CD14-positive monocyte (primary cell): ENCODE measurements around the gene BHLHA9. TPM values are rescaled to one million over a fixed set of nuclear protein-coding genes. Genes with fewer than 3 reads are reported as not detected.

Source experiments
- DNase-seq, 3 donors: peaks; one replicate each; pipeline ENCODE4 v3.0.0-alpha.2; 2011 to 2022
- H2AFZ ChIP-seq: 2 replicates; pipeline ENCODE4 v1.6.0; 2012; ENCODE audit warnings: mild to moderate bottlenecking, low read depth, low read length, inconsistent platforms; ENCODE audit not compliant: insufficient read depth, poor library complexity, severe bottlenecking
- H3K27ac ChIP-seq, 2 donors: 1 replicate in 1 of 2; 2 replicates in 1 of 2; pipeline ENCODE4 v1.5.1; 2012 to 2013; ENCODE audit warnings: low read length in 2 of 2, control low read depth in 1 of 2, inconsistent platforms in 1 of 2, low read depth in 1 of 2, mild to moderate bottlenecking in 1 of 2
- H3K27me3 ChIP-seq, 2 donors: one replicate each; pipeline versions ENCODE4 v1.6.0 to v1.6.1; 2011 to 2013; ENCODE audit warnings: low read length in 2 of 2; ENCODE audit not compliant: control insufficient read depth in 2 of 2, insufficient read depth in 2 of 2
- H3K36me3 ChIP-seq, 2 donors: replicated peaks in 1 of 2; 1 replicate in 1 of 2; 2 replicates in 1 of 2; pipeline versions ENCODE4 v1.5.1 to v1.6.1; 2012 to 2013; ENCODE audit warnings: low read length in 2 of 2, control low read depth in 1 of 2, inconsistent platforms in 1 of 2, mild to moderate bottlenecking in 1 of 2; ENCODE audit not compliant: insufficient read depth in 2 of 2, control insufficient read depth in 1 of 2
- H3K4me1 ChIP-seq, 2 donors: 1 replicate in 1 of 2; 2 replicates in 1 of 2; pipeline versions ENCODE4 v1.5.1 to v1.6.1; 2012 to 2013; ENCODE audit warnings: low read length in 2 of 2, control low read depth in 1 of 2, inconsistent platforms in 1 of 2, mild to moderate bottlenecking in 1 of 2, moderate library complexity in 1 of 2; ENCODE audit not compliant: insufficient read depth in 2 of 2, control insufficient read depth in 1 of 2
- H3K4me2 ChIP-seq: replicated peaks from 2 replicates; pipeline ENCODE3; 2012; ENCODE audit warnings: low read length, moderate library complexity, mild to moderate bottlenecking; ENCODE audit not compliant: poor library complexity, severe bottlenecking; ENCODE audit errors: extremely low read depth
- H3K4me3 ChIP-seq, 3 experiments: fragments of 200-600 bp in 1 of 3; sonication (generic) in 1 of 3; replicated peaks in 1 of 3; 1 replicate in 2 of 3; 2 replicates in 1 of 3; pipeline ENCODE4 v1.5.1; 2011 to 2013; ENCODE audit warnings: low read length in 3 of 3, mild to moderate bottlenecking in 3 of 3, control low read depth in 2 of 3, low read depth in 2 of 3, inconsistent platforms in 1 of 3, moderate library complexity in 1 of 3
- H3K79me2 ChIP-seq: 2 replicates; pipeline ENCODE4 v1.6.0; 2012; ENCODE audit warnings: mild to moderate bottlenecking, control low read depth, inconsistent platforms, low read length, moderate library complexity; ENCODE audit not compliant: insufficient read depth
- H3K9ac ChIP-seq: 2 replicates; pipeline ENCODE4 v1.6.0; 2017; ENCODE audit warnings: low read length, mild to moderate bottlenecking; ENCODE audit not compliant: insufficient read depth, poor library complexity, severe bottlenecking
- H3K9me3 ChIP-seq, 2 donors: replicated peaks in 1 of 2; 1 replicate in 1 of 2; 2 replicates in 1 of 2; pipeline versions ENCODE4 v1.5.1 to v1.6.1; 2012 to 2013; ENCODE audit warnings: low read length in 2 of 2, control low read depth in 1 of 2; ENCODE audit not compliant: control insufficient read depth in 1 of 2, insufficient read depth in 1 of 2
- H4K20me1 ChIP-seq: 2 replicates; pipeline ENCODE4 v1.6.0; 2012; ENCODE audit warnings: mild to moderate bottlenecking, low read length, control low read depth, moderate library complexity; ENCODE audit not compliant: insufficient read depth
- H3K27ac Mint-ChIP-seq, 7 donors: one replicate each; pipeline ENCODE4 v1.8.0; 2020; ENCODE audit warnings: mild to moderate bottlenecking in 7 of 7, mixed read lengths in 7 of 7, moderate library complexity in 6 of 7, inconsistent platforms in 2 of 7
- H3K27me3 Mint-ChIP-seq, 3 donors: one replicate each; pipeline ENCODE4 v1.8.0; 2021 to 2022; ENCODE audit warnings: low read depth in 3 of 3, mild to moderate bottlenecking in 3 of 3, mixed read lengths in 3 of 3, moderate library complexity in 3 of 3, inconsistent platforms in 1 of 3
- H3K36me3 Mint-ChIP-seq, 2 donors: one replicate each; pipeline ENCODE4 v1.8.0; 2020; ENCODE audit warnings: mixed read lengths in 2 of 2, inconsistent platforms in 1 of 2, mild to moderate bottlenecking in 1 of 2
- H3K4me1 Mint-ChIP-seq: one replicate; pipeline ENCODE4 v1.8.0; 2020; ENCODE audit warnings: mild to moderate bottlenecking, mixed read lengths
- H3K4me3 Mint-ChIP-seq, 2 donors: one replicate each; pipeline ENCODE4 v1.8.0; 2020; ENCODE audit warnings: mild to moderate bottlenecking in 2 of 2, mixed read lengths in 2 of 2, moderate library complexity in 1 of 2
- H3K9me3 Mint-ChIP-seq, 7 donors: one replicate each; pipeline ENCODE4 v1.8.0; 2020 to 2022; ENCODE audit warnings: mixed read lengths in 7 of 7, mild to moderate bottlenecking in 6 of 7, moderate library complexity in 6 of 7, inconsistent platforms in 2 of 7
- CTCF ChIP-seq: fragments of 200-600 bp; IDR thresholded peaks from one replicate; pipeline ENCODE4 v1.8.0; 2022; ENCODE audit warnings: antibody characterized with exemption, mild to moderate bottlenecking
- WGBS: methylation state at CpG from one replicate; pipeline ENCODE4 v1.1.5; 2013; ENCODE audit warnings: missing lambda C conversion rate; ENCODE audit not compliant: insufficient coverage; 5-methylcytosine and 5-hydroxymethylcytosine counted together
- intact Hi-C, 2 donors: fragments of 100-400 bp; cut with micrococcal nuclease; formaldehyde crosslinking; loops; one replicate each; pipeline versions ENCODE4 v1.15.0 to v1.15.1; 2023
- polyA plus RNA-seq, 3 donors: library from polyadenylated mRNA; depleted of rRNA in 1 of 3; unstranded in 2 of 3; stranded (reverse) in 1 of 3; fragments of 300-500 nt in 2 of 3; fragments of >200 nt in 1 of 3; fragmentation: Illumina TruSeq in 2 of 3; gene quantifications; 1 replicate in 2 of 3; 2 replicates in 1 of 3; pipeline ENCODE4 v1.2.3, GENCODE V29; 2012 to 2021

Gene BHLHA9
- polyA plus RNA-seq, 3 donors: not detected

GRCh38 chr17:1289695-1290094 lies 19.5 kb downstream of the BHLHA9 start:
- Mint-ChIP-seq H3K9me3 (peaks cover 19 to 35% (median 28%) of the 10 kb centered on the region in 7 donors), H3K27ac (no peak overlapping the region), H3K4me3 (no peak overlapping the region), H3K4me1 (peaks cover 3% of the 10 kb centered on the region), H3K27me3 (peaks cover 5 to 10% (median 9%) of the 10 kb centered on the region in 3 donors), H3K36me3 (peaks cover 0 to 2% of the 10 kb centered on the region in 2 donors)
- TF ChIP-seq CTCF: no peak
- Histone ChIP-seq H3K9me3 (peaks cover 0 to 24% of the 10 kb centered on the region in 2 donors), H3K4me1 (no peaks in the 10 kb centered on the region), H3K27me3 (no peaks in the 10 kb centered on the region), H3K27ac (no peak overlapping the region), H3K4me3 (no peak overlapping the region), H2AFZ (no peak overlapping the region), H3K9ac (no peak overlapping the region), H3K4me2 (no peak overlapping the region), H3K79me2 (no peaks in the 10 kb centered on the region), H3K36me3 (no peaks in the 10 kb centered on the region), H4K20me1 (no peaks in the 10 kb centered on the region)
- intact Hi-C loops: no loop called here
- 87% methylated on average over 11 of the region's 11 CpGs for WGBS
- no peak for DNase-seq

GRCh38 chr17:1290676-1291075 lies 20.4 kb downstream of the BHLHA9 start:
- peaks cover 5 to 10% (median 7%) of the 10 kb centered on the region in 3 donors for H3K27me3 Mint-ChIP-seq
- no peak overlapping the region for H3K27ac ChIP-seq
- intact Hi-C loops: no loop called here
- no CpG with 5 or more reads among the region's 13 CpGs for WGBS
- H3K9me3 Mint-ChIP-seq: peaks cover 19 to 34% (median 28%) of the 10 kb centered on the region in 7 donors
- H3K4me2 ChIP-seq: no peak overlapping the region
- no peak overlapping the region for H2AFZ ChIP-seq
- H3K9me3 ChIP-seq: peaks cover 0 to 24% of the 10 kb centered on the region in 2 donors
- no peak overlapping the region for H3K4me3 Mint-ChIP-seq
- H3K27me3 ChIP-seq: no peaks in the 10 kb centered on the region
- no peaks in the 10 kb centered on the region for H3K79me2 ChIP-seq
- H3K36me3 ChIP-seq: no peaks in the 10 kb centered on the region
- H3K36me3 Mint-ChIP-seq: peaks cover 0 to 2% of the 10 kb centered on the region in 2 donors
- H3K4me1 Mint-ChIP-seq: peaks cover 3% of the 10 kb centered on the region
- H3K9ac ChIP-seq: no peak overlapping the region
- no peak overlapping the region for H3K4me3 ChIP-seq
- DNase-seq: no peak
- no peaks in the 10 kb centered on the region for H3K4me1 ChIP-seq
- no peak for TF ChIP-seq CTCF
- H3K27ac Mint-ChIP-seq: no peak overlapping the region
- H4K20me1 ChIP-seq: no peaks in the 10 kb centered on the region
